BLaER1 (cell line): Measurements from ENCODE around the gene GPRC5D.
A peak's percentile ranks its signal among the peaks of the same experiment; 100 is the strongest.

ENCODE experiments used
- H3K27ac ChIP-seq: shearing (Covaris generic); formaldehyde crosslinking; 2 replicates; pipeline ENCODE4 v1.8.1; 2022
- H3K27me3 ChIP-seq: shearing (Covaris generic); formaldehyde crosslinking; 2 replicates; pipeline ENCODE4 v1.8.1; 2022
- H3K36me3 ChIP-seq: shearing (Covaris generic); formaldehyde crosslinking; 2 replicates; pipeline ENCODE4 v1.8.1; 2022
- H3K4me1 ChIP-seq: shearing (Covaris generic); formaldehyde crosslinking; 2 replicates; pipeline ENCODE4 v1.8.1; 2022
- H3K4me2 ChIP-seq: shearing (Covaris generic); formaldehyde crosslinking; 2 replicates; pipeline ENCODE4 v1.8.1; 2022
- H3K4me3 ChIP-seq: shearing (Covaris generic); formaldehyde crosslinking; 2 replicates; pipeline ENCODE4 v1.8.1; 2022
- H3K9ac ChIP-seq: shearing (Covaris generic); formaldehyde crosslinking; 2 replicates; pipeline ENCODE4 v1.8.1; 2022
- H3K9me3 ChIP-seq: shearing (Covaris generic); formaldehyde crosslinking; 2 replicates; pipeline ENCODE4 v1.8.1; 2022
- H4K20me1 ChIP-seq: shearing (Covaris generic); formaldehyde crosslinking; 2 replicates; pipeline ENCODE4 v1.8.1; 2022
- Cebpa-rat ChIP-seq: shearing (Covaris generic); IDR thresholded peaks from 2 replicates; pipeline ENCODE4 v1.8.1; 2022

The GPRC5D gene

DNA sequence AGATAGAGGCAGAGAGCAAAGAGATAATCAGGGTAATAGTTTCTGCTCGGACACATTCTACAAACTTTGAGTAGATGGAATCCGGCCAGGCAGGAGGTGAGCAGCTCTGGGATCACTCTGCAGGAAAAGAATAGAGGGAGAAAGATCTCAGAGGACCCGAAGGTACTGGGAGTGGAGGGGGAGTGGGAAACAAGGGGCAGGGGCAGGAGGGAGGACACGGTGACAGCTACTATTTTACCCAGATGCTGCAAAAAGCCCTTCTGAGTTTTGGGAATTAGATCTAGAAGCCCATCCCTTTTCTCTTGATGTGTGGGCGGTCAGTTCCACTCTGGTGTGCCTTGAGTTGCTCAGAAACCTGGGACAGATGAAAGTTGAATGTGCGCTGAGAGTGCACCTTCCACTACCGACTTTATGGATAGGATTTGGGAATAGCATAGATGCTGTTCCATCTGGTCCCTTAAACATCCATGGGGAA, 60.1 kb downstream of the GPRC5D start:
- H4K20me1 ChIP-seq, result peaks cover 5% of the 10 kb centered on the region; the same call in 1 of the 2 replicates
- no peaks in the 10 kb centered on the region for H3K9me3 ChIP-seq
- peaks cover 10% of the 10 kb centered on the region for H3K4me1 ChIP-seq
- H3K4me3 ChIP-seq, result peak overlapping the region; percentile 61; the same call in 1 of the 2 replicates
- H3K4me2 ChIP-seq, result peak overlapping the region; percentile 95; the same call in 1 of the 2 replicates
- no peak overlapping the region for H3K9ac ChIP-seq
- no peaks in the 10 kb centered on the region for H3K36me3 ChIP-seq
- no peak overlapping the region for H3K27ac ChIP-seq
- H3K27me3 ChIP-seq, result peaks cover 40% of the 10 kb centered on the region
- TF ChIP-seq Cebpa-rat, result no peak

DNA sequence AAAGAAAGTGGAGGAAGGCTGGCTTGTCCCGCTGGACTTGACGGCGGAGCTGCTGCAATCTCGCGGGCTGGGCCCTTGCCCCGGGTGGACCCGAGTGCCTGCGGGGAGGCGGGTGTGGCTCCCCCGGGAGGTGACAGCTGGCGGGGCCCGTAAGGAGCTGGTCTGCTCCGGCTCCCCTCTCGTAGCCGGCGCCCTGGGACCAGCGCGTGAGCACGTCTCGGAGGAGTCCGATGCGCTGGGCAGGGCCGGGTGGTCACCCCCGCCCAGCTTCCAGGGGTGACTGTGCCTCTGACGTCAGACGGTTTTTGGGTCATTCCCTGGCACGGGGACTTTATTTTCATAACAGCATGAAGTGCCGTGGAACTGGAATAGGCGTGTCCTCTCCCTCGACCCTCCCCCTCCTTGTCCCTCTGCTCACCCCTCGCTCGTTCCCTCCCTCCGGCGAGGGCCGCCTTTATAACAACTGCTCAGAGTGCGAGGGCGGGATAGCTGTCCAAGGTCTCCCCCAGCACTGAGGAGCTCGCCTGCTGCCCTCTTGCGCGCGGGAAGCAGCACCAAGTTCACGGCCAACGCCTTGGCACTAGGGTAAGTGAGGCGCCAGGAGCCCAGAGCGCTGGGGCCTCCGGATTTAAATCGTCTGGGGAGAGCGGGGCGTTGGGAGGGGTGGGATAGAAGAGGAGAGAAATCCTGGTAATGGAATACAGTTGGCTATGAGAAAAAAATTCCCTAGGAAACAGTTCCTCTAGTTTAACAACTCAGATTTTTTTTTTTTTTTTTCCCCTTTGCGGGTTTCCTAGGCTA, 60.7 kb downstream of the GPRC5D start, which contains the start of gene GPRC5A:
Gene GPRC5A (plus strand): TSS at position 483 of the 801 bp plus-strand sequence. CDS start 16,688 bp downstream, outside the sequence.
- peaks cover 5% of the 10 kb centered on the region; the same call in 1 of the 2 replicates for H4K20me1 ChIP-seq
- H3K27me3 ChIP-seq, result peaks cover 40% of the 10 kb centered on the region
- no peaks in the 10 kb centered on the region for H3K36me3 ChIP-seq
- peaks cover 10% of the 10 kb centered on the region for H3K4me1 ChIP-seq
- H3K4me2 ChIP-seq, result peak within 1 kb of the TSS; percentile 95
- peak within 1 kb of the TSS; percentile 61 for H3K4me3 ChIP-seq
- 0 out of 2 replicates have a peak within 1 kb of the TSS, but pooled peaks have one; percentile 15 for H3K9ac ChIP-seq
- no peak for TF ChIP-seq Cebpa-rat
- no peaks in the 10 kb centered on the region for H3K9me3 ChIP-seq
- no peak within 1 kb of the TSS for H3K27ac ChIP-seq
